Measurements from ENCODE around the gene YWHAQ.

Gene YWHAQ

GRCh38 chr2:9663008-9663879, 32.4 kb upstream of the YWHAQ start:
- no peak for TF ChIP-seq CTCF (IDR thresholded peaks at IDR 0.05)
- no peak overlapping the region for H3K27ac ChIP-seq
- no peak for DNase-seq (ENCODE audit: low spot score)
- H3K4me3 ChIP-seq = no peak overlapping the region

- H3K4me3 ChIP-seq = no peak overlapping the region
- DNase-seq (ENCODE audit: low spot score) = no peak
- no peak for TF ChIP-seq CTCF (IDR thresholded peaks at IDR 0.05)
- H3K27ac ChIP-seq = no peak overlapping the region
These were observed 30.5 kb upstream of the YWHAQ start for GRCh38 chr2:9661261-9661660.

- no peak overlapping the region for H3K27ac ChIP-seq
- H3K4me3 ChIP-seq = no peak overlapping the region
- no peak for DNase-seq (ENCODE audit: low spot score)
- no peak for TF ChIP-seq CTCF (IDR thresholded peaks at IDR 0.05)
These were observed 30.0 kb upstream of the YWHAQ start for GRCh38 chr2:9660781-9661180.

- Histone ChIP-seq H3K4me3 (no peak overlapping the region), H3K27ac (no peak overlapping the region)
- no peak for DNase-seq (ENCODE audit: low spot score)
- no peak for TF ChIP-seq CTCF (IDR thresholded peaks at IDR 0.05)
These were observed 29.4 kb upstream of the YWHAQ start for GRCh38 chr2:9660154-9660553.

GRCh38 chr2:9658972-9659371, 28.2 kb upstream of the YWHAQ start:
- H3K27ac ChIP-seq = no peak overlapping the region
- H3K4me3 ChIP-seq = no peak overlapping the region
- DNase-seq (ENCODE audit: low spot score) = no peak
- TF ChIP-seq CTCF (IDR thresholded peaks at IDR 0.05) = no peak

- no peak for TF ChIP-seq CTCF (IDR thresholded peaks at IDR 0.05)
- Histone ChIP-seq H3K4me3 (no peak overlapping the region), H3K27ac (no peak overlapping the region)
- DNase-seq (ENCODE audit: low spot score) = no peak
These were observed 26.9 kb upstream of the YWHAQ start for GRCh38 chr2:9657731-9658130.

- Histone ChIP-seq H3K27ac (no peak overlapping the region), H3K4me3 (no peak overlapping the region)
- TF ChIP-seq CTCF (IDR thresholded peaks at IDR 0.05) = no peak
- no peak for DNase-seq (ENCODE audit: low spot score)
These were observed 26.3 kb upstream of the YWHAQ start for GRCh38 chr2:9657083-9657482.
